Measurements from ENCODE around the gene TP53TG5.

DNA sequence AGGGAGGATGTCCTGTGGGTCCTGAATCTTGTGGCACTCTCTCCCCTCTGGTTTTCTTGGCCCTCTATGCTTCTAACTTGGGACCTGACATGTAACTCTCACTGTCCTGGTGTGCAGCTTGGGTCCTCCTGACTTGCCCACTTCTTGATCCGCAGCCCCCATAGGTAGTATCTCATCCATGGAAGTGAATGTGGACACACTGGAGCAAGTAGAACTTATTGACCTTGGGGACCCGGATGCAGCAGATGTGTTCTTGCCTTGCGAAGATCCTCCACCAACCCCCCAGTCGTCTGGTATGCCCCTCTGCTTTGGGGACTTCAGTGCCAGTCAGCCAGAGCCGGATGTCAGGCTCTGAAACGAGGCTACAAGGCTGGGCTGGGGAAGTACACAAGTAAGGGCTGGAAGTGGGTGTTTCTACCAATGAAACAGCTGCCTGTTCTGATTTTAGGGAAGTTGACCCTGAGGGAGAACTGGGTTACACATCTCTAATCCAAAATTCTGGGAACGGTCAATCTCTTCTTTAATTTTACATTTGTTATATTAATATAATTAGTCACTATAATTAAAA is 30.6 kb upstream of the TP53TG5 start:
- TF ChIP-seq, protein P1, sequence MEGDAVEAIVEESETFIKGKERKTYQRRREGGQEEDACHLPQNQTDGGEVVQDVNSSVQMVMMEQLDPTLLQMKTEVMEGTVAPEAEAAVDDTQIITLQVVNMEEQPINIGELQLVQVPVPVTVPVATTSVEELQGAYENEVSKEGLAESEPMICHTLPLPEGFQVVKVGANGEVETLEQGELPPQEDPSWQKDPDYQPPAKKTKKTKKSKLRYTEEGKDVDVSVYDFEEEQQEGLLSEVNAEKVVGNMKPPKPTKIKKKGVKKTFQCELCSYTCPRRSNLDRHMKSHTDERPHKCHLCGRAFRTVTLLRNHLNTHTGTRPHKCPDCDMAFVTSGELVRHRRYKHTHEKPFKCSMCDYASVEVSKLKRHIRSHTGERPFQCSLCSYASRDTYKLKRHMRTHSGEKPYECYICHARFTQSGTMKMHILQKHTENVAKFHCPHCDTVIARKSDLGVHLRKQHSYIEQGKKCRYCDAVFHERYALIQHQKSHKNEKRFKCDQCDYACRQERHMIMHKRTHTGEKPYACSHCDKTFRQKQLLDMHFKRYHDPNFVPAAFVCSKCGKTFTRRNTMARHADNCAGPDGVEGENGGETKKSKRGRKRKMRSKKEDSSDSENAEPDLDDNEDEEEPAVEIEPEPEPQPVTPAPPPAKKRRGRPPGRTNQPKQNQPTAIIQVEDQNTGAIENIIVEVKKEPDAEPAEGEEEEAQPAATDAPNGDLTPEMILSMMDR (IDR thresholded peaks at IDR 0.05): no peak
- no peak for TF ChIP-seq POLR2A (IDR thresholded peaks at IDR 0.05)

Data from lower leg skin (tissue), 3 donors.